ENCODE results near the gene POP7. TPM values are rescaled to one million over a fixed set of nuclear protein-coding genes. Genes with fewer than 3 reads are reported as not detected.

The POP7 gene
- 10 to 100 TPM; 29.3 to 31.9 TPM for total RNA-seq

DNA sequence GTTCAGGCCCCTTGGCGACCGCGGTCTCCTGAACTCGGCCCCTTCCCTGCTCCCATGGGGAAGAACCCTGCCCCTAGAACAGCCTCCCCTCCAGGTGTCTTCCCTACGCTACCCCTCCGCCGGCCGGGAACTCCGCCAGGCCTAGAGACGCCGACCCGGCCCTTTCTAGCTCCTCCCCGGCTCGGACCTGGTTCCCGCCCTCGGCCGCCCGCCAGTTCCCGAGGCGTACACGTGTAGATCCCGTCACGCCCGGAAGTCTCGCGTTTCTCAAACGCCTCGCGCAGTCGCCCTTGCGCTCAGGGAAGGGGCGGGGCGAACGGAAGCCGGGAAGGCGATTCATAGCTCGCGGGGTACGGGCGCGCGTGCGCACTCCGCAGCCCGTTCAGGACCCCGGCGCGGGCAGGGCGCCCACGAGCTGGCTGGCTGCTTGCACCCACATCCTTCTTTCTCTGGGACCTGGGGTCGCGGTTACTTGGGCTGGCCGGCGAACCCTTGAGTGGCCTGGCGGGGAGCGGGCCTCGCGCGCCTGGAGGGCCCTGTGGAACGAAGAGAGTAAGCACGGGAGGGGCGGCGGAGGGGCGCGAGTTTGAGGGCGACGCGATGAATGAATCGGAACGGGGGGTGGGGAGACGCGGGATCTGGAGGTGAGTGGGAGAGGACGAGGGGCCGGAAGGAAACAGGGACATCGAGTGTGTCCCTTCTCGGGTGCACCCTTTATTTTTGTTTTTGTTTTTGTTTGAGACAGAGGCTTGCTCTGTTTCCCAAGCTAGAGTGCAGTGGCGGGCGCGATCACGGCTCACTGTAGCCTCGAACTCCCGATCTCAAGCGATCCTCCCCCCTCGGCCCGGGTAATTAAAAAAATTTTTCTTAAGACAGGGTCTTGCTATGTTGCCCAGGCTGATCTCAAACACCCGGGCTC, at the start of gene POP7:
Gene POP7 (plus strand): TSS at position 369 of the 919 bp plus-strand sequence. CDS start 710 bp downstream, outside the sequence.

DNA sequence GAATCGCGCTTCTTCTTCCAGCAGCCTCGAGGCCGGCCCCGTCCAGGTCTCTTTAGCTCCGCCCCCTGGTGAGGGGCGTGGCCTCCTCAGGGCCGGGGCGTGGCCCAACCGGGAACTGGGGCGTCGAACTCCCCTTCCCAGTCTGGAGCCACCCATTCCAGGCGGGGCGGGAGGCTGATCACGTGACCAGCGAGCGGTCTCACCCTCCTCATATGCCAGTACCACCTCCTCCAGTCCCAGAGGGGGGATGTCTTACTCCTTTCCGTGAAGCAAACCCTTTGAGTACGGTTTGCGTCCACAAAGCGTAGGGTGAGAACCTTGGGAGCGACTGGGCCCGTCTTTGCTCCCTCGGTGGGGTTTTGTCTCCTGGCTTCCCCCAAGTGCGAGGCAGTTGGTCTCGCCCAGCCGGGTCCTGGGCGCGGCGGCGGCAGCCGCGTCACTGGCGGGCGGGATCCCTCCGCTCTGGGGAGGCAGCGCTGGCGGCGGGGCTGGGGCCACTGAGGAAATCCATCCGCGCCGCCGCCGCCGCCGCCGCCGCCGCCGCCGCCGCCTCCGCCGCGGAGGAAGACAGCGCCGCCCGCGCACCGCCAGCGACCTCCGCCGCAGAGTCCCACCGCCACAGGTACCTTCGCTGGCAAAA, 32.5 kb upstream of the POP7 start, which contains the start of gene GNB2:
Gene GNB2 (plus strand): TSS at position 439 of the 640 bp plus-strand sequence. CDS start 2,526 bp downstream, outside the sequence.

DNA sequence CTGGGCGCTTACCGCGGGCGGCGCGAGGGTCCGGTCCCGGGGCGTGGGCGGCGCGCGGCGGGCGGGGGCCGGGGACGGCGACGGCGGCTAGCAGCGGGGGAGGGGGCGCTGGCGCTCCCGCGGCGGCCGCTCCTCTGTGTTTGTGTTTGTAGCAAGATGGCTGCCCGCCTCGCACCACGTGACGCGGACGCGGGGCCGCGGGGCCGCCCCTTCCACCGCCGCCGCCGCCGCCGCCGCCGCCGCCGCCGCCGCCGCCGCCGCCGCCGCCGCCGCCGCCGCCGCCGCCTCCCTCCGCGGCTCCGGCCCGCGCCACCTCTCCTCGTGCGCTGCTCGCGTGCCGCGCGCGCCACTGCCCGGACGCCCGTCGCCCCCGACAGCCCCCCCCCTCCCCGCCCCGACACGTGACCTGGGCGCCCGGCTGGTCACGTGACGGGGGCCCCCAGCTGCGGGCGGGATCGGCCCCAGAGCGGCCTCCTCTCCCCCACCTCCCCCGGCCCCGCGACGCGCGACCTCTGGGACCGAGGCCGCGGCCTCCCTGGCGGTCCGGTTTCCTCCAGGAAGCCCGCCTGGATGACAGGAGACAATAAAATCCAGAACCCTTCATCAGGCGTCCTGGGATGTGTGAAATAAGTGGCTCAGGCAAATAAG, 11.7 kb upstream of the POP7 start, which contains the start of gene GIGYF1:
Gene GIGYF1 (minus strand): TSS at position 153 of the 648 bp plus-strand sequence. CDS start 6,012 bp downstream, outside the sequence.

DNA sequence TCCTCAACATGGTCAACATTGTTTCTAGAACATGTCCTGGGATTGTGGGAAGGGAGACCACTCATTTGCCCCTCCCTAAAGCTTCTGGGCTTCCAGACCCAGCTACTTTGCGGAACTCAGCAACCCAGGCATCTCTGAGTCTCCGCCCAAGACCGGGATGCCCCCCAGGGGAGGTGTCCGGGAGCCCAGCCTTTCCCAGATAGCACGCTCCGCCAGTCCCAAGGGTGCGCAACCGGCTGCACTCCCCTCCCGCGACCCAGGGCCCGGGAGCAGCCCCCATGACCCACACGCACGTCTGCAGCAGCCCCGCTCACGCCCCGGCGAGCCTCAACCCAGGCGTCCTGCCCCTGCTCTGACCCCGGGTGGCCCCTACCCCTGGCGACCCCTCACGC, 14.4 kb downstream of the POP7 start, which contains the start of gene EPO:
Gene EPO (plus strand): TSS at position 190 of the 392 bp plus-strand sequence. CDS start 513 bp downstream, outside the sequence.

Other genes starting within 250 kb of the POP7 start
- gene SPACDR, start 241.9 kb upstream of the POP7 start, total RNA-seq, result 1 to 10 TPM; 2.3 to 3.9 TPM
- gene TSC22D4, start 226.9 kb upstream of the POP7 start, total RNA-seq, result 100 to 1,000 TPM; 117 TPM
- gene NYAP1, start 222.2 kb upstream of the POP7 start, total RNA-seq, result under 1 TPM; 0.19 to 0.20 TPM
- 10 to 100 TPM; 28.8 to 32.7 TPM for gene AGFG2, start 166.9 kb upstream of the POP7 start, total RNA-seq
- gene SAP25, start 132.2 kb upstream of the POP7 start, total RNA-seq, result 10 to 100 TPM; 37.0 to 41.5 TPM
- 100 to 1,000 TPM; 233 to 238 TPM for gene LRCH4, start 120.0 kb upstream of the POP7 start, total RNA-seq
- 1 to 10 TPM in 1 of 2 experiments, under 1 TPM in 1; 0.86 to 1.5 TPM for gene FBXO24, start 119.8 kb upstream of the POP7 start, total RNA-seq
- 10 to 100 TPM; 16.6 to 17.4 TPM for gene PCOLCE, start 103.8 kb upstream of the POP7 start, total RNA-seq
- 10 to 100 TPM; 60.7 to 60.8 TPM for gene MOSPD3, start 93.6 kb upstream of the POP7 start, total RNA-seq
- gene TFR2, start 64.6 kb upstream of the POP7 start, total RNA-seq, result 1 to 10 TPM; 9.4 to 10.0 TPM
- not detected for gene ACTL6B, start 49.7 kb upstream of the POP7 start, total RNA-seq
- 100 to 1,000 TPM; 203 to 206 TPM for gene GNB2, start 32.4 kb upstream of the POP7 start, total RNA-seq
- 10 to 100 TPM; 54.3 to 57.3 TPM for gene GIGYF1, start 11.9 kb upstream of the POP7 start, total RNA-seq
- gene EPO, start 14.3 kb downstream of the POP7 start, total RNA-seq, result under 1 TPM in 1 of 2 experiments, not detected in 1; 0.15 TPM
- gene ZAN, start 27.5 kb downstream of the POP7 start, total RNA-seq, result not detected
- 1 to 10 TPM; 1.1 to 1.2 TPM for gene EPHB4, start 121.4 kb downstream of the POP7 start, total RNA-seq
- gene SLC12A9, start 146.6 kb downstream of the POP7 start, total RNA-seq, result 10 to 100 TPM; 45.4 to 45.5 TPM
- gene TRIP6, start 161.3 kb downstream of the POP7 start, total RNA-seq, result 10 to 100 TPM; 20.5 to 21.3 TPM
- 100 to 1,000 TPM; 186 to 208 TPM for gene SRRT, start 169.0 kb downstream of the POP7 start, total RNA-seq
- gene UFSP1, start 183.6 kb downstream of the POP7 start, total RNA-seq, result 1 to 10 TPM; 4.9 to 5.2 TPM
- not detected for gene ACHE, start 189.8 kb downstream of the POP7 start, total RNA-seq
- gene MUC3A, start 243.4 kb downstream of the POP7 start, total RNA-seq, result not detected